Fibroblast of the aortic adventitia (primary cell): ENCODE results near the gene CTSH. TPM values are rescaled to one million over a fixed set of nuclear protein-coding genes. Genes with fewer than 3 reads are reported as not detected.
"Not testable (repeated sequence)": the region's sequence is repeated elsewhere in the genome, so short reads cannot be mapped to it uniquely, and the experiment has no call there.

Source experiments
- DNase-seq: peaks from one replicate; pipeline ENCODE4 v3.0.0-alpha.2; 2010; ENCODE audit warnings: low read depth
- H3K4me3 ChIP-seq: 2 replicates; pipeline ENCODE4 v1.5.1; 2011; ENCODE audit warnings: low read depth, mild to moderate bottlenecking, control low read depth, low read length, moderate library complexity
- CTCF ChIP-seq: IDR thresholded peaks from 2 replicates; pipeline ENCODE4 v1.5.1; 2011; ENCODE audit warnings: mild to moderate bottlenecking, low read length, control low read depth, inconsistent platforms; ENCODE audit not compliant: insufficient read depth
- total RNA-seq: library from RNA; depleted of rRNA; stranded (reverse); fragments of >200 nt; gene quantifications from 2 replicates; pipeline ENCODE4 v1.2.3, GENCODE V29; 2012; ENCODE audit warnings: low replicate concordance

CTSH gene
- total RNA-seq, 1 donor: 8.5 TPM

- no peak overlapping the region for H3K4me3 ChIP-seq
- TF ChIP-seq CTCF: no peak
- DNase-seq: no peak
Measured at GRCh38 chr15:78933187-78933822, 11.5 kb downstream of the CTSH start.

- no peak for DNase-seq
Measured at GRCh38 chr15:78932258-78932808, 12.5 kb downstream of the CTSH start.

GRCh38 chr15:78931439-78932257 is 13.2 kb downstream of the CTSH start:
- no peak overlapping the region for H3K4me3 ChIP-seq
- no peak for DNase-seq
- TF ChIP-seq CTCF: no peak

More at GRCh38 chr15:78932258-78932808, 12.5 kb downstream of the CTSH start:
- TF ChIP-seq CTCF: no peak
- H3K4me3 ChIP-seq: no peak overlapping the region

GRCh38 chr15:78930577-78931388 is 14.1 kb downstream of the CTSH start:
- DNase-seq: peak; percentile 93
- no peak overlapping the region for H3K4me3 ChIP-seq
- no peak for TF ChIP-seq CTCF

- TF ChIP-seq CTCF: no peak
- no peak for DNase-seq
- no peak overlapping the region for H3K4me3 ChIP-seq
Measured at GRCh38 chr15:78929536-78930264, 15.1 kb downstream of the CTSH start.

GRCh38 chr15:78928616-78929093 is 16.2 kb downstream of the CTSH start:
- no peak overlapping the region for H3K4me3 ChIP-seq
- TF ChIP-seq CTCF: no peak
- no peak for DNase-seq

GRCh38 chr15:78928176-78928575 is 16.7 kb downstream of the CTSH start:
- DNase-seq, H3K4me3 ChIP-seq: not testable (repeated sequence)
